SK-N-SH (cell line): ENCODE data around the gene FMOD. TPM values are rescaled to one million over a fixed set of nuclear protein-coding genes. Genes with fewer than 3 reads are reported as not detected.

Experiments
- CTCF ChIA-PET: fragments of 300-600, 350-600 bp; formaldehyde crosslinking; extraction: SDS; loops from one replicate; lab custom pipeline; 2021; lab: Yijun Ruan, JAX
- POLR2A ChIA-PET: fragments of 350-600 bp; sonication (Branson Sonifier 250); formaldehyde crosslinking; extraction: SDS; loops from one replicate; lab custom pipeline; 2020; ENCODE audit warnings: antibody characterized with exemption, inconsistent platforms; lab: Yijun Ruan, JAX
- DNase-seq: peaks from one replicate; pipeline ENCODE4 v3.0.0; 2012
- H2AFZ ChIP-seq: fragments of 200-600 bp; sonication (generic); 2 replicates; pipeline ENCODE4 v1.8.1; 2016; ENCODE audit warnings: antibody characterized with exemption, mild to moderate bottlenecking, low read depth
- H3F3A ChIP-seq: fragments of 200-600 bp; sonication (generic); replicated peaks from 2 replicates; pipeline ENCODE3; 2016; ENCODE audit warnings: antibody characterized with exemption, mild to moderate bottlenecking; ENCODE audit not compliant: insufficient read depth
- H3K27ac ChIP-seq, 2 experiments: fragments of 200-500 bp in 1 of 2; fragments of 200-600 bp in 1 of 2; sonication (Bioruptor generic) in 1 of 2; sonication (generic), shearing (Covaris generic) in 1 of 2; 2 replicates each; pipeline versions ENCODE4 v1.5.1 to v1.6.1; 2014 to 2016; ENCODE audit warnings: low read depth in 2 of 2, inconsistent platforms in 1 of 2, low read length in 1 of 2, mild to moderate bottlenecking in 1 of 2, mixed read lengths in 1 of 2
- H3K27me3 ChIP-seq: fragments of 200-600 bp; sonication (generic), shearing (Covaris generic); 2 replicates; pipeline ENCODE4 v1.6.1; 2016; ENCODE audit warnings: mixed run types; ENCODE audit not compliant: insufficient read depth
- H3K36me3 ChIP-seq, 2 experiments: fragments of 200-500 bp in 1 of 2; fragments of 200-600 bp in 1 of 2; sonication (Bioruptor generic) in 1 of 2; sonication (generic) in 1 of 2; replicated peaks in 1 of 2; 2 replicates each; pipeline versions ENCODE3 to v1.5.1; 2014 to 2016; ENCODE audit warnings: low read length in 1 of 2, mild to moderate bottlenecking in 1 of 2; ENCODE audit not compliant: insufficient read depth in 2 of 2, control insufficient read depth in 1 of 2
- H3K4me1 ChIP-seq, 2 experiments: fragments of 200-500 bp in 1 of 2; fragments of 200-600 bp in 1 of 2; sonication (Bioruptor generic) in 1 of 2; sonication (generic), shearing (Covaris generic) in 1 of 2; 2 replicates each; pipeline versions ENCODE4 v1.5.1 to v1.6.1; 2014 to 2016; ENCODE audit warnings: low read depth in 1 of 2, low read length in 1 of 2, mixed run types in 1 of 2; ENCODE audit not compliant: insufficient read depth in 2 of 2, control insufficient read depth in 1 of 2
- H3K4me2 ChIP-seq: fragments of 200-600 bp; sonication (generic), shearing (Covaris generic); 2 replicates; pipeline ENCODE4 v1.6.1; 2017; ENCODE audit warnings: mixed run types
- H3K4me3 ChIP-seq, 2 experiments: fragments of 200-500 bp in 1 of 2; fragments of 200-600 bp in 1 of 2; sonication (Bioruptor generic) in 1 of 2; sonication (generic), shearing (Covaris generic) in 1 of 2; 2 replicates each; pipeline versions ENCODE4 v1.5.1 to v1.8.1; 2014 to 2016; ENCODE audit warnings: low read depth in 2 of 2, inconsistent platforms in 1 of 2, low read length in 1 of 2, mild to moderate bottlenecking in 1 of 2, mixed read lengths in 1 of 2, moderate library complexity in 1 of 2
- H3K79me2 ChIP-seq: fragments of 200-600 bp; sonication (generic); 2 replicates; pipeline ENCODE4 v1.8.1; 2017; ENCODE audit warnings: mild to moderate bottlenecking; ENCODE audit not compliant: insufficient read depth
- H3K9ac ChIP-seq: fragments of 200-600 bp; sonication (generic); 2 replicates; pipeline ENCODE4 v1.6.1; 2017; ENCODE audit warnings: mixed run types
- H3K9me2 ChIP-seq: fragments of 200-600 bp; sonication (generic); 2 replicates; pipeline ENCODE4 v1.6.1; 2017; ENCODE audit warnings: mixed run types
- H3K9me3 ChIP-seq: fragments of 200-600 bp; sonication (generic); 2 replicates; pipeline ENCODE4 v1.6.1; 2017; ENCODE audit warnings: mixed run types, mild to moderate bottlenecking, moderate library complexity
- H4K20me1 ChIP-seq: fragments of 200-600 bp; sonication (generic); 2 replicates; pipeline ENCODE4 v1.6.1; 2017; ENCODE audit warnings: mild to moderate bottlenecking, mixed run types; ENCODE audit not compliant: insufficient read depth
- ELF1 ChIP-seq: IDR thresholded peaks from 2 replicates; pipeline ENCODE4 v1.4.0; 2012
- FOSL2 ChIP-seq: IDR thresholded peaks from 2 replicates; pipeline ENCODE4 v1.4.0; 2012; ENCODE audit warnings: low read depth, mild to moderate bottlenecking, moderate library complexity, borderline replicate concordance
- RAD21 ChIP-seq: IDR thresholded peaks from 2 replicates; pipeline ENCODE4 v1.6.1; 2012; ENCODE audit warnings: mild to moderate bottlenecking, low read length
- TCF12 ChIP-seq: IDR thresholded peaks from 2 replicates; pipeline ENCODE4 v1.4.0; 2012
- WGBS: methylation state at CpG from one replicate; pipeline ENCODE4 v1.1.6; 2017; ENCODE audit warnings: low lambda C conversion rate; 5-methylcytosine and 5-hydroxymethylcytosine counted together
- polyA plus RNA-seq, 3 experiments: library from polyadenylated mRNA; depleted of rRNA; stranded (reverse); fragments of >200 nt; gene quantifications; 2 replicates each; pipeline ENCODE4 v1.2.3, GENCODE V29; 2012
- TF ChIP-seq, protein P1 (sequence below): fragments of 150-350 bp; IDR thresholded peaks from 2 replicates; pipeline ENCODE4 v1.6.1; 2016; ENCODE audit warnings: mild to moderate bottlenecking, low read depth, low read length
- TF ChIP-seq, protein P2 (sequence below): IDR thresholded peaks from 2 replicates; pipeline ENCODE4 v1.4.0; 2012; ENCODE audit warnings: low read depth, borderline replicate concordance

The FMOD gene
- polyA plus RNA-seq, 1 of the 3 experiments (the other 2 are of a cell fraction): not detected

DNA sequence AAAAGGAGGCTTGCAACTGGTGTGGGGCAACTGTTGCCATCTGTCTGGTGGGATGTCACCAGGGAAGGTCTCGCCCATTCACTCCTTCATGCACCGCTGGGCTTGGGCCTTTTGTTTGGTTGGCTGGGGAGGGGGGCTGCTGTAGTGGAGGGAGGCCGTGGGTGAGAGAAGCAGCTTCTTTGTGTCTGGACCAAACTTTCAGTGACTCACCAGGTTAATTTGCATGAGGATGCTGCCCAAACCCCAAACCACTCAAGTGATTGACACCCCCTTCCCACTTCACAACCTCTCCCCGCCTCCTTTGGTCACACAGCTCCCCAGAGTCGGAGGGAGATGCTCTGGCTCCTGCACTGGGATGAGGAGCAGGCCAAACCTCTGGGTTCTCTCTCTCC is 25.9 kb downstream of the FMOD start:
- no peak overlapping the region for H2AFZ ChIP-seq
- H3K9ac ChIP-seq: no peak overlapping the region
- H3K9me3 ChIP-seq: no peaks in the 10 kb centered on the region
- H3K9me2 ChIP-seq: no peaks in the 10 kb centered on the region
- H4K20me1 ChIP-seq: no peaks in the 10 kb centered on the region
- H3K4me3 ChIP-seq: no peak overlapping the region
- H3K4me2 ChIP-seq: no peak overlapping the region
- peak overlapping the region in 1 of 2 experiments; percentile 11; a peak in 1 of 4 replicates for H3K27ac ChIP-seq
- H3K36me3 ChIP-seq: no peaks in the 10 kb centered on the region
- TF ChIP-seq, protein P1, sequence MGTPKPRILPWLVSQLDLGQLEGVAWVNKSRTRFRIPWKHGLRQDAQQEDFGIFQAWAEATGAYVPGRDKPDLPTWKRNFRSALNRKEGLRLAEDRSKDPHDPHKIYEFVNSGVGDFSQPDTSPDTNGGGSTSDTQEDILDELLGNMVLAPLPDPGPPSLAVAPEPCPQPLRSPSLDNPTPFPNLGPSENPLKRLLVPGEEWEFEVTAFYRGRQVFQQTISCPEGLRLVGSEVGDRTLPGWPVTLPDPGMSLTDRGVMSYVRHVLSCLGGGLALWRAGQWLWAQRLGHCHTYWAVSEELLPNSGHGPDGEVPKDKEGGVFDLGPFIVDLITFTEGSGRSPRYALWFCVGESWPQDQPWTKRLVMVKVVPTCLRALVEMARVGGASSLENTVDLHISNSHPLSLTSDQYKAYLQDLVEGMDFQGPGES: no peak
- POLR2A ChIA-PET: interaction anchor here (1.9 kb wide), 1 partner anchor 18 kb away, joined by 10 read pairs; no protein-coding TSS in a partner anchor
- no peak for DNase-seq
- 68% methylated on average over 3 of the region's 5 CpGs for WGBS
- peaks cover 5 to 48% of the 10 kb centered on the region in 2 experiments; a peak in 2 of 4 replicates for H3K4me1 ChIP-seq
- H3F3A ChIP-seq: no peaks in the 10 kb centered on the region
- peaks cover 26% of the 10 kb centered on the region for H3K27me3 ChIP-seq
- H3K79me2 ChIP-seq: no peaks in the 10 kb centered on the region
- CTCF ChIA-PET: interaction anchor here (1.2 to 9.5 kb wide), 8 partner anchors 15 to 289 kb away, joined by 3 to 123 read pairs (median 28); partner anchors contain the start of gene BTG2

DNA sequence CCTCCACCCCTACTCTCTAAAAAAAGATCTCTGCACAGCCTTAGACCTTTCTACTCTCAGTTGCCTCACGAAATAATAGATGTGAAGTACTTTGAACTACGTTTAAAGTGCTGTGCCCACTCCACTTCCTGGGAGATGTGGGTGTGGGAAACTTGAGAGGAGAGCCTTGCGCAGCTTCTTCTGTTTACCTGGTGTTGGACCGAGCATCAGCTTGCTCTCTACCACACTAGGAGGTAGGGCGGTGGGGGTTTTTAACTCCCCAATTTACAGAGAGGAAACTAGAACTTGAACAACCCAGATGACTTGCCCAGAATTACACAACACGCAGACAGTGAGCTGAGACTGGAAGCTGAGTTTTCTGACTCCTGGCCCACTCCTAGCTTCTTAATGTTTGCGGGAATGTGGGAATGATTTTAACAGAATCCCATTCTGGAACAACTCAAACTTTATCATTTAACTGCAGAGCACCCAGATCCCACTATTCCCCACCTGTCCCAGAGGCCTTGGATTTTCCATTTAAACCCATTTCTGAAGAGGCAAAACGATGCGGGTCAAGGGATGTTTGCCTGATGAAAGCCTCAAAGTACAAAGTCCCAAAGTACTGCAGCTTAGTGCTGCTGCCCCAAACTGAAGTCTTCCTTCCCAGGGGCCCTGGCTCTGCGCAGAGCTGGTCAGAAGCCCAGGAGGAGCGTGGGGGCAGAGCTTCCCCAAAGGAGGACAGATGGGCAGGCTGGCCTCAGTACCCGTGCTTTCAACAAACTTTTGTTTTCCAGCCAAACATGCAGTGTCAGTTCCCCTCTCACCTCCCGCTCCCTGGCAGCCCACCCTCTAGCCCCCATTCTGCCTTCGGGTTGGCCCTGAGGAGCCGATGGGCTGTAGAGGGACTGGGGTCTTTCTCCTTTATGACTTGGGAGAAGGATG is 26.6 kb downstream of the FMOD start:
- H3K9me2 ChIP-seq: no peaks in the 10 kb centered on the region
- no peak overlapping the region for H2AFZ ChIP-seq
- H4K20me1 ChIP-seq: no peaks in the 10 kb centered on the region
- POLR2A ChIA-PET: interaction anchor here (1.9 kb wide), 1 partner anchor 18 kb away, joined by 10 read pairs; no protein-coding TSS in a partner anchor
- H3K27ac ChIP-seq: no peak overlapping the region
- H3K27me3 ChIP-seq: peaks cover 26% of the 10 kb centered on the region
- no peaks in the 10 kb centered on the region for H3K79me2 ChIP-seq
- TF ChIP-seq, protein P2, sequence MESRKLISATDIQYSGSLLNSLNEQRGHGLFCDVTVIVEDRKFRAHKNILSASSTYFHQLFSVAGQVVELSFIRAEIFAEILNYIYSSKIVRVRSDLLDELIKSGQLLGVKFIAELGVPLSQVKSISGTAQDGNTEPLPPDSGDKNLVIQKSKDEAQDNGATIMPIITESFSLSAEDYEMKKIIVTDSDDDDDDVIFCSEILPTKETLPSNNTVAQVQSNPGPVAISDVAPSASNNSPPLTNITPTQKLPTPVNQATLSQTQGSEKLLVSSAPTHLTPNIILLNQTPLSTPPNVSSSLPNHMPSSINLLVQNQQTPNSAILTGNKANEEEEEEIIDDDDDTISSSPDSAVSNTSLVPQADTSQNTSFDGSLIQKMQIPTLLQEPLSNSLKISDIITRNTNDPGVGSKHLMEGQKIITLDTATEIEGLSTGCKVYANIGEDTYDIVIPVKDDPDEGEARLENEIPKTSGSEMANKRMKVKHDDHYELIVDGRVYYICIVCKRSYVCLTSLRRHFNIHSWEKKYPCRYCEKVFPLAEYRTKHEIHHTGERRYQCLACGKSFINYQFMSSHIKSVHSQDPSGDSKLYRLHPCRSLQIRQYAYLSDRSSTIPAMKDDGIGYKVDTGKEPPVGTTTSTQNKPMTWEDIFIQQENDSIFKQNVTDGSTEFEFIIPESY: no peak
- no peak for TF ChIP-seq RAD21
- no peak overlapping the region for H3K4me3 ChIP-seq
- peaks cover 5 to 48% of the 10 kb centered on the region in 2 experiments; a peak in 2 of 4 replicates for H3K4me1 ChIP-seq
- no peaks in the 10 kb centered on the region for H3K9me3 ChIP-seq
- 68% methylated on average over 15 of the region's 15 CpGs for WGBS
- no peak for DNase-seq
- no peak overlapping the region for H3K4me2 ChIP-seq
- H3K9ac ChIP-seq: no peak overlapping the region
- H3K36me3 ChIP-seq: no peaks in the 10 kb centered on the region
- CTCF ChIA-PET: interaction anchor here (1.2 to 9.5 kb wide), 7 partner anchors 15 to 288 kb away, joined by 3 to 123 read pairs (median 27); partner anchors contain the start of gene BTG2
- H3F3A ChIP-seq: no peaks in the 10 kb centered on the region

DNA sequence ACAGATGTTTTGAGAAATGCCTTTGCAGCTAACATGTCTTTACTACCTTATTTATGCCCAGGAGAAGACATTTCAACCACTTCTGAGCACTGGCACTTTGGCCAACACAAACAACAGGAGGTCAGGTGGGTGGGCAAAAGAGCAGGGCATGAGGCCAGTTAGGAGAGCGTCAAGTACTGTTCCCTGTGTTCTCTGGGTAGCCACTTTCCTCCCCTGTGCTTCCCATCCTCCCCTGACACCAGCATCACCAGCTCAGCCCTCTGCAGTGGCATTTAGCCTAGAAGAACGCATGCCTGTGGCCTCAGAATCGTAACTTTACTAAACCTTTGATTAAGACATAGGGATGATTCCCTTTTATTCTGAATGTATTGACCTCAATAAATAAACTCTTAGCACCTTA is 27.3 kb downstream of the FMOD start:
- peaks cover 26% of the 10 kb centered on the region for H3K27me3 ChIP-seq
- no peaks in the 10 kb centered on the region for H3K9me2 ChIP-seq
- H3K4me1 ChIP-seq: peaks cover 5 to 44% of the 10 kb centered on the region in 2 experiments; a peak in 2 of 4 replicates
- TF ChIP-seq TCF12: no peak
- TF ChIP-seq FOSL2: no peak
- TF ChIP-seq ELF1: no peak
- H3K9me3 ChIP-seq: no peaks in the 10 kb centered on the region
- no peak overlapping the region for H2AFZ ChIP-seq
- H3K36me3 ChIP-seq: no peaks in the 10 kb centered on the region
- no peak for DNase-seq
- no peak overlapping the region for H3K9ac ChIP-seq
- H4K20me1 ChIP-seq: no peaks in the 10 kb centered on the region
- H3K27ac ChIP-seq: no peak overlapping the region
- POLR2A ChIA-PET: interaction anchor here (1.9 kb wide), 1 partner anchor 17 kb away, joined by 10 read pairs; no protein-coding TSS in a partner anchor
- WGBS: 75% methylated on average over 3 of the region's 3 CpGs
- CTCF ChIA-PET: interaction anchor here (4.0 to 9.5 kb wide), 5 partner anchors 14 to 164 kb away, joined by 18 to 123 read pairs (median 61); partner anchors contain the start of gene BTG2
- no peaks in the 10 kb centered on the region for H3K79me2 ChIP-seq
- H3F3A ChIP-seq: no peaks in the 10 kb centered on the region
- H3K4me3 ChIP-seq: no peak overlapping the region
- no peak overlapping the region for H3K4me2 ChIP-seq
